Tibial nerve (tissue), 4 donors: Measurements from ENCODE around the gene TAOK1. TPM values are rescaled to one million over a fixed set of nuclear protein-coding genes. Genes with fewer than 3 reads are reported as not detected.
"Not testable (repeated sequence)": the region's sequence is repeated elsewhere in the genome, so short reads cannot be mapped to it uniquely, and the experiment has no call there.

Source experiments
- DNase-seq, 2 donors: peaks; one replicate each; pipeline ENCODE4 v3.0.0-alpha.2; 2019; ENCODE audit warnings: low spot score in 2 of 2
- H3K27ac ChIP-seq, 4 donors: fragments of 200-600 bp; sonication (generic) in 3 of 4; one replicate each; pipeline ENCODE4 v1.5.1; 2017 to 2019; ENCODE audit warnings: mild to moderate bottlenecking in 1 of 4
- H3K27me3 ChIP-seq, 2 donors: fragments of 200-600 bp; sonication (generic) in 1 of 2; one replicate each; pipeline versions ENCODE4 v1.5.1 to v1.6.0; 2017 to 2019
- H3K36me3 ChIP-seq, 3 donors: fragments of 200-600 bp; sonication (generic); one replicate each; pipeline ENCODE4 v1.5.1; 2018 to 2019
- H3K4me1 ChIP-seq, 4 donors: fragments of 200-600 bp; sonication (generic) in 3 of 4; one replicate each; pipeline ENCODE4 v1.5.1; 2017 to 2019
- H3K4me3 ChIP-seq, 4 donors: fragments of 200-600 bp; sonication (generic) in 3 of 4; one replicate each; pipeline ENCODE4 v1.5.1; 2017 to 2019; ENCODE audit warnings: mild to moderate bottlenecking in 1 of 4, moderate library complexity in 1 of 4
- H3K9me3 ChIP-seq, 4 donors: fragments of 200-600 bp; sonication (generic) in 3 of 4; one replicate each; pipeline ENCODE4 v1.5.1; 2017 to 2019
- CTCF ChIP-seq, 5 experiments: fragments of 200-600 bp in 3 of 5; fragments of 450-650 bp in 2 of 5; sonication (generic) in 3 of 5; IDR thresholded peaks; one replicate each; pipeline ENCODE4 v1.5.1; 2016 to 2019; ENCODE audit warnings: antibody characterized with exemption in 5 of 5, mild to moderate bottlenecking in 3 of 5, moderate library complexity in 2 of 5
- EP300 ChIP-seq, 2 donors: sonication (generic); formaldehyde crosslinking; IDR thresholded peaks; one replicate each; pipeline ENCODE4 v1.6.1; 2017; ENCODE audit warnings: antibody characterized with exemption in 2 of 2, mild to moderate bottlenecking in 1 of 2
- POLR2A ChIP-seq, 2 donors: fragments of 450-650 bp; IDR thresholded peaks; one replicate each; pipeline ENCODE4 v1.6.1; 2017; ENCODE audit warnings: antibody characterized with exemption in 2 of 2, mild to moderate bottlenecking in 2 of 2, moderate library complexity in 2 of 2
- WGBS, 2 donors: methylation state at CpG; one replicate each; pipeline ENCODE4 v1.1.5; 2018; 5-methylcytosine and 5-hydroxymethylcytosine counted together
- total RNA-seq, 4 donors: library from RNA; depleted of rRNA; stranded (reverse); fragments of >200 nt; gene quantifications; one replicate each; pipeline ENCODE4 v1.1.0, GENCODE V29; 2016

The TAOK1 gene
- total RNA-seq, 4 donors from 2014 or later, result 63.0 to 86.1 (median 73.7) TPM

- Histone ChIP-seq H3K4me1 (no peaks in the 10 kb centered on the region), H3K27ac (no peak overlapping the region), H3K9me3 (no peaks in the 10 kb centered on the region), H3K4me3 (no peak overlapping the region), H3K36me3 (no peaks in the 10 kb centered on the region), H3K27me3 (peaks cover 0 to 3% of the 10 kb centered on the region in 2 donors)
- no peak for DNase-seq
- 86 to 90% methylated on average over 3 of the region's 3 CpGs for WGBS, 2 donors
- no peak for TF ChIP-seq POLR2A (IDR thresholded peaks at IDR 0.05)
- no peak for TF ChIP-seq CTCF (IDR thresholded peaks at IDR 0.05)
- TF ChIP-seq EP300 (IDR thresholded peaks at IDR 0.05), result no peak
Measured at GRCh38 chr17:29345066-29345465, 45.1 kb upstream of the TAOK1 start.

DNA sequence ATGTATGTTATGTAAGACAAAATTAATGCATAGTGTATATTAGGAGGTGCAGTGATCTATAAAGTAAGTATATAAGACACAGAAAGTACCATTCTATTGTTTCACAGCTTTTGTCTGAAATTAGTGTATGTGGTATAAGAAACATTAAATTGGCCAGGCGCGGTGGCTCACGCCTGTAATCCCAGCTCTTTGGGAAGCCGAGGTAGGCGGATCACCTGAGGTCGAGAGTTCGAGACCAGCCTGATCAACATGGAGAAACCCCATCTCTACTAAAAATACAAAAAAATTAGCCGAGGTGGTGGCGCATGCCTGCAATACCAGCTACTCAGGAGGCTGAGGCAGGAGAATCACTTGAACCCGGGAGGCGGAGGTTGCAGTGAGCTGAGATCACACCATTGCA lies 44.7 kb upstream of the TAOK1 start:
- H3K9me3 ChIP-seq, H3K4me1 ChIP-seq, H3K27me3 ChIP-seq, DNase-seq, H3K27ac ChIP-seq, H3K36me3 ChIP-seq, H3K4me3 ChIP-seq: not testable (repeated sequence)
- 94 to 96% methylated on average over 11 of the region's 11 CpGs for WGBS, 2 donors

- Histone ChIP-seq H3K27ac (no peak overlapping the region), H3K27me3 (peaks cover 0 to 3% of the 10 kb centered on the region in 2 donors), H3K36me3 (no peaks in the 10 kb centered on the region), H3K9me3 (no peaks in the 10 kb centered on the region), H3K4me3 (no peak overlapping the region), H3K4me1 (no peaks in the 10 kb centered on the region)
- TF ChIP-seq EP300 (IDR thresholded peaks at IDR 0.05) (no peak), POLR2A (IDR thresholded peaks at IDR 0.05) (no peak), CTCF (IDR thresholded peaks at IDR 0.05) (no peak)
- DNase-seq, result no peak
- 93 to 98% methylated on average over 5 to 6 of the region's 6 CpGs for WGBS, 2 donors
Measured at GRCh38 chr17:29346462-29346861, 43.7 kb upstream of the TAOK1 start.

GRCh38 chr17:29347831-29348629 lies 42.1 kb upstream of the TAOK1 start:
- Histone ChIP-seq H3K27me3 (peaks cover 0 to 3% of the 10 kb centered on the region in 2 donors), H3K36me3 (no peaks in the 10 kb centered on the region), H3K9me3 (no peaks in the 10 kb centered on the region), H3K4me1 (no peaks in the 10 kb centered on the region), H3K4me3 (no peak overlapping the region), H3K27ac (no peak overlapping the region)
- TF ChIP-seq POLR2A (IDR thresholded peaks at IDR 0.05), result no peak
- TF ChIP-seq CTCF (IDR thresholded peaks at IDR 0.05), result no peak
- no peak for TF ChIP-seq EP300 (IDR thresholded peaks at IDR 0.05)
- DNase-seq, result no peak
- WGBS, 2 donors, result 73 to 86% methylated on average over 3 of the region's 3 CpGs

GRCh38 chr17:29349409-29349808 lies 40.8 kb upstream of the TAOK1 start:
- 59 to 61% methylated on average over 2 of the region's 2 CpGs for WGBS, 2 donors

More at GRCh38 chr17:29349409-29349808, 40.8 kb upstream of the TAOK1 start:
- no peak for TF ChIP-seq CTCF (IDR thresholded peaks at IDR 0.05)
- no peak for TF ChIP-seq EP300 (IDR thresholded peaks at IDR 0.05)
- no peak for TF ChIP-seq POLR2A (IDR thresholded peaks at IDR 0.05)
- no peaks in the 10 kb centered on the region for H3K4me1 ChIP-seq
- DNase-seq, result no peak
- no peaks in the 10 kb centered on the region for H3K9me3 ChIP-seq
- no peak overlapping the region for H3K4me3 ChIP-seq
- H3K27me3 ChIP-seq, result no peaks in the 10 kb centered on the region
- H3K27ac ChIP-seq, result no peak overlapping the region
- no peaks in the 10 kb centered on the region for H3K36me3 ChIP-seq
